Measurements from ENCODE around the gene TMEM156.

The TMEM156 gene, protein sequence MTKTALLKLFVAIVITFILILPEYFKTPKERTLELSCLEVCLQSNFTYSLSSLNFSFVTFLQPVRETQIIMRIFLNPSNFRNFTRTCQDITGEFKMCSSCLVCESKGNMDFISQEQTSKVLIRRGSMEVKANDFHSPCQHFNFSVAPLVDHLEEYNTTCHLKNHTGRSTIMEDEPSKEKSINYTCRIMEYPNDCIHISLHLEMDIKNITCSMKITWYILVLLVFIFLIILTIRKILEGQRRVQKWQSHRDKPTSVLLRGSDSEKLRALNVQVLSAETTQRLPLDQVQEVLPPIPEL

DNA sequence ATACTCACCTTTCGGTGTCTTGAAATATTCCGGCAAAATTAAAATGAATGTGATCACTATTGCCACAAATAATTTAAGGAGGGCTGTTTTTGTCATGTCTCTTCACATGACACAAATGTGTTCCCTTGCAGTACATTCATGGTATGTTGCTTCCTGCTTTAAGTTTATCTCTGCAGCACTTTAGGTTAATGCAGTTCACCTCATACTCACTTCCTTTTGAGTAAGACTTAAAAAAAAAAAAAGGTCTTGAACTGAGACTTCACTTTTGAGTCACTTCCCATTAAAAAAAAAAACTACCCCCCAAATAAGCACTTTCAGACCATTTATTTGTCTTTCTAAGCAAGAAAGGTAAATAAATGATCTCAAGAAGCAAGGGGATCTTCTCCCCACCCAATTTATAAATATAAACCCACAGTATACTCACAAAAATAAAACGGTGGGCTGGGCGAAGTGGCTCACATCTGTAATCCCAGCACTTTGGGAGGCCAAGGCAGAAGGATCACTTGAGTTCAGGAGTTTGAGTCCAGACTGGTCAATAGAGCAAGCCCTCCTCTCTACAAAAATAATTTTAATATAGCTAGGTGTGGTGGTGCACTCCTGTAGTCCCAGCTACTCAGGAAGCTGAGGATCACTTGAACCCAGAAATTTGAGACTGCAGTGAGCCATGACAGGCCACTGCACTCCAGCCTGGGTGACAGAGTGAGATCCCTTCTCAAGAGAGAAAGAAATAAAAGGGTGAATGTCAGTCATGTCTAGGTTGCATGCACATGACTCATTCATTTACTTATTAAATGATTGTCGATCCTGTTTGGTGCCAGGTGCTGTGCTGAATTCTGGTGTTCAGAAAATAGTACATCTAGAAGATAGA lies at the start of gene TMEM156:
Gene TMEM156 (minus strand): TSS at position 192 of the 868 bp plus-strand sequence. CDS start 96 bp downstream, at position 96.
- DNase-seq, result no peak

DNA sequence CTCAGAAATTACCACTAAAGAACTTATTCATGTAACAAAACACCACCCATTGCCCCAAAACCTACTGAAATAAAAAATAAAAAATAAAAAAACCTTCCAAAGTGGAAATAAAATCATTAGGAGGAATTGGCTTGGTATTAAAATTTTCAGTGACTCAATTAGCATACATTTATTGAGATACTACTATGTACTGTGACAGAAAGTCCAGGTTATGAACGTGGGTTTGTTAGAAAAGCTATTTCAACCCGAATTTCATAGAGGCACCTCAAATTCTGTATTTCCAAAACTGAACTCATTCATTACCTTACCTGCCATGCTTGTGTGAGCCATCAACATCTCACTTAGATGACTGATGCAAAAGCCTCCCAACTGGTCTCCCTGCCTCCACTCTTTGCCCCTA lies 46.6 kb upstream of the TMEM156 start:
- DNase-seq, result no peak

DNA sequence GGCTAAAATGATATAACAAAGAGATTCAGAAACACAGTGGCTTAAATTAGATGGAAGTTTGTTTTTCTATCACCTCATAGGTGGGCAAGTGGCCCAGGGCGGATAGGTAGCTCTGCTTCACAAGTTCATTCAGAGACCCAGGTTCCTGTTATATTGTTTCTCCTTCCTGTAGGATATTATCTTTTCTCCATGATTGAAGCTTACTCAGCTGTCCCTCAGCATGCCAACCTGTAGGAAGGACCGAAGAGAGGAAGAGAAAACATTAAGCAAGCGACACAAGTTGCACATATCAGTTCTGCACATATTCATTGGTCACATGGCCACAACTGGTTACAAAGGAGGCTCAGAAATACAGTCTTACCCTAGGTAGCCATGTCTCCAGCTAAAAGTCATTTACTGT lies 36.7 kb upstream of the TMEM156 start:
- DNase-seq, result no peak

DNA sequence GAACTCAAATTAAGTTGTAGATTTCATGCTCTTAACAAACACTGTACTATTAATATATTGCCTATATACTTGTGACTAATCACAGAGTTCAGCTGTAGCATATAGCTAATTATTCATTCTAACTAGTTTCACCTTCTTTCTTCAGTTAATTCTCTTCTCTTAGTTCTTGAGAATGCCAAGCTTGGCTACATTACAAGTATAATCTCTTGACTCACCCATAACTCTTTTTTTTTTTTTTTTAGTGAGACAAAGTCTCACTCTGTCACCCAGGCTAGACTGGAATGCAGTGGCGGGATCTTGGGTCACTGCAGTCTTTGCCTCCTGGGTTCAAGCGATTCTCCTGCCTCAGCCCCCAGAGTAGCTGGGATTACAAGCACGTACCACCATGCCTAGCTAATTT lies 35.2 kb upstream of the TMEM156 start:
- DNase-seq, result no peak

DNA sequence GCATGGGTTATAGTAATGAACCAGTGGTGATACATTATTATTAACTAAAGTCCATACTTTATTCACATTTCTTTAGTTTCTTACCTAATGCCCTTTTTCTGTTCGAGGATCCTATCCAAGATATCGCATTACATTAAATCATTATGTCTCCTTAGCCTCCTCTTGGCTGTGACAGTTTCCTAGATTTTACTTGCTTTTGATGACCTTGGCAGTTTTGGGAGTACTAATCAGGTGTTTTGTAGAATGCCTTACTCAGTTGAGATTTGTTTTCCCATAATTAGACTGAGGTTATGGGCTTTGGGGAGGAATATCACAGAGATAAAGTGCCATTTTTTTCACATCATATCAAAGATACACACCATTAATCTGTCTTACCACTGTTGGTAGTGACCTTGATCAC lies 34.8 kb upstream of the TMEM156 start:
- no peak for DNase-seq

DNA sequence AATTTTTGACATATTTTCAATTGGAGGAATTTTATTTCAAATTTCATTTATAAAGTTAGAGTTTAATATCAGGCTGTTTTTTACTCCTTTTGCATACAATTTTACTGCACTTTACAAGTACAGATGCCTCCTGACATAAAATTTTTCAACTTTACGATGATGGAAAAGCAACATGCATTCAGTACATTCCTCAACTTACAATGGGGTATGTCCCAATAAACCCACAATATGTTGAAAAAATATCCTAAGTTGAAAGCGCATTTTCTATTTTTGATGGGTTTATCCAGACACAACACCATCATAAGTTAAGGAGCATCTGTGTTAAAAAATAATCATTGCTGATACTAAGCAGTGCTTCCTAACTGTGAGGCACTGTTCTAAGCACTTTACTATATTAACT lies 34.2 kb upstream of the TMEM156 start:
- no peak for DNase-seq

DNA sequence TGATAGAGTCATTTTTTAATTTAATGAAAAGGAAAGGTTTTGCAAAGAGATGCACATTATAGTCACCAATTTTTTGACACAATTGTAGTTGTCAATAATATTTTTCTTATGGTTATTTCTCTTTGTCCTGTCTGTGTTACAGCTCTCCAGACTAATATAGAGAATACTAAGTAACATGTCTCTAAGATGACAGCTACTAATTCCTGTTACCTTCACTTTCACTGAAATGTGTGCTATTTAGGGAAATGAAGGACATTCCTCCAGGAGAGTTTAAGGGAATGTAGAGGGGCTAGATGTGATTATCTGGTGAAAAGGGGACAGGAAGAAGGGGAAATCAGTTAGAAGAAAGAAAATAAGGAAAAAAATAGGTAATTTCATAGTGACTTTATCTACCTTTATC lies 31.2 kb upstream of the TMEM156 start:
- no peak for DNase-seq

DNA sequence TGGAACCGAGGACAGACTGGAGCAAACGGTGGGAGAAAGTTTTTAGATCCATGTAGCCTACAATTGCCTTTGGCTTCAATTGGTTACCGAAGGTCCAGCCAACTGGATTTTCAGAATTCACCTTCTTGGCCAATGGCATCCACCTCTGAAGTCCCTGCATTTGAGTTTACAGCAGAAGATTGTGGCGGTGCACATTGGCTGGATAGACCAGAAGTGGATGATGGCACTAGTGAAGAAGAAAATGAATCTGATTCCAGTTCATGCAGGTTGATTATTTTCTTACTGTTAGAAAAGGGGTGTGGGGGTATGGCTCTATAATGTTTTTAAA lies 30.5 kb upstream of the TMEM156 start:
- no peak for DNase-seq

DNA sequence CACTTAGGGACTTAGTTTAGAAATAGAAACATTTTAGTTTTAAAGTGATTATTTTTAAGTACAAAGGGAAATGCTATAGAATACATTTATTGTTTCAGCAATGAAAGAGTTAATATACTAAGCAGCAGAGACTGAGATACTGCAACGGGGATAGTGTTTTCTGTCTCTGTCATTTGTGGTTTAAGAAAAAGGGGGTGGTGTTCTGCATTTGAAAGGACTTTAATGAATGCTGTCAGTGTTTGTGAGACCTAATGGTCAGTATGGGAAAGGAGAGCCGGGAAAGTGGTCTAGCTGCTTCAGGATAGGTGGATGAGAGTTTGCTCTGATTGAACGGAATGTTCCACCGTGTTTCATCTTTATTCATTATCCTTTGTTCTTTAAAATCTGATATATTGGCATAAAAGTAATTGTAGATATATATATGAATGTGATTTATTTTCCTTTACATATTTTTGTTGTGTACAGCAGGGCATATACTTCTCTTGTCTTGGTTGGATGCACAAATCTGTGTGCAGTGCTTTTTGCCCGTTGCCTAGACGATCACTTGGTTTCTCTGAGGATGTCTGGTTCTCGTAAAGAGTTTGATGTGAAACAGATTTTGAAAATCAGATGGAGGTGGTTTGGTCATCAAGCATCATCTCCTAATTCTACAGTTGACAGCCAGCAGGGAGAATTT lies 30.0 kb upstream of the TMEM156 start, which contains the start of gene KLHL5:
Gene KLHL5 (plus strand): TSS at position 139 of the 676 bp plus-strand sequence. CDS start 421 bp downstream, at position 560.
- DNase-seq, result no peak

DNA sequence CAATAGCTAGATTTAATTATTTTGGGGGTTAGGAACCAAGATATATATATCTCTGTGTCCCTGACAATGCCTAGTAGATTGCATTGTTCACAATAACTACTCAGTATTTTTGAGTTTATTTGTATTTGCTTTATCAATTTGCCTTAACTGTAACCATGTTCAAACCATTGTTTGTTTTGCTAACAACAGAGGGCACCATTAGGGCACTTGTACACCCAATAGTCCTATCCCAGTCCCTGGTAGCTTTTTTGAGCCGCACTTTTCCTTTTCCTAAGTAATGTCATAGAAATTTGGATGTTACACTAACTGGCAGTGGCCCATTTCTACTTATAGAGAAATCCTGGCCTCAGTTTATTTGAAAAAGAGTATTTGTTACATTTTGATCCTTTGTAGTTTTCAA lies 29.2 kb upstream of the TMEM156 start:
- no peak for DNase-seq

DNA sequence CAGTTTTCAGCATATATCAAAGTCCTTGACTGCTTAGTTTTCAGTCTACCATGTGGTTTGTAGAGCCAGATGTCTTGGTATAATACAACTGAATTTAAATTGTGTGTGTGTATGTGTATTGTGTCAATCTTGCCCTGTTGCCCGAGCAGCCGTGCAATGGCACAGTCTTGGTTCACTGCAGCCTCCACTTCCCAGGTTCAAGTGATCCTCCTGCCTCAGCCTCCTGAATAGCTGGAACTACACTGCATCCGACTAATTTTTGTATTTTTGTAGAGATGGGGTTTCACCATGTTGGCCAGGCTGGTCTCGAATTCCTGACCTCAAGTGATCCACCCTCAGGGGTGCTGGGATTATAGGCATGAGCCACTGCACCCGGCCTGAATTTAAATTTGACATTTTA lies 23.8 kb upstream of the TMEM156 start:
- DNase-seq, result no peak

DNA sequence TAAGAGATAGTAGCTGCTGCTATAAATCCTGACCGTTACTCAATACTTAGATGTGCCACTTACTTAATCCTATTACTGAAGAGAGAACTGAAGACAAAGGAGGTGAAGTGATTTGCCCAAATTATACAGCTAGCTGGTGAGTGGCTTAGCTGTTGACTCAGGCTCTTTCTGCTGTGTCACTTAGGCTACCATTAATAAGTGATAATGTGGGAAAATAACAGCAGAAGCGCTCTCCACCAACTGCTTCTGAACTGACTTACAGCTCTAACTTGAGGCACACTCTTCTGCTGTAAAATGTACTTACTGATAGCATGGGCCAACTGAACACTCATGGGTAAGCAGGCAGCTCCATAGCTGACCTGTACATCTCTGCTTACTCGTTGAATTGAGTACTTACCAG lies 22.3 kb upstream of the TMEM156 start:
- no peak for DNase-seq

DNA sequence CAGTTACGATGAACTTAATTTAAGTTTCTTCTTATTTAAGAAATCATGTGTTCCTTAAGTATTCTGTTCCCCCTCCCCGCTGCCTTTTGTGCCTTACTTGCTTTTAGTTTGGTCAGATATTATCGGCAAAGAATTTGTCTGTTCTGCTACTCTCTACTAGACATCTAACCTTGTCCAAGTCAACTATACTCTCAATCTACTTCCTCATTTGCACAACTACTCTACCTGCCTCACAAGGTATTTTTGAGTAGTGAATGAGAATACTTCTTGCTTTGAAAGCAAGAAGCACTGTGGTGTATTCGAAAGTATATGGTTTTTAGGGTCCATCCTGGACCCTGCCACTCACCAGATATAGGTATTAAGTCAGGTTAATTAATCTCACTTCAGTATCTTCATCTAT lies 21.8 kb upstream of the TMEM156 start:
- no peak for DNase-seq

DNA sequence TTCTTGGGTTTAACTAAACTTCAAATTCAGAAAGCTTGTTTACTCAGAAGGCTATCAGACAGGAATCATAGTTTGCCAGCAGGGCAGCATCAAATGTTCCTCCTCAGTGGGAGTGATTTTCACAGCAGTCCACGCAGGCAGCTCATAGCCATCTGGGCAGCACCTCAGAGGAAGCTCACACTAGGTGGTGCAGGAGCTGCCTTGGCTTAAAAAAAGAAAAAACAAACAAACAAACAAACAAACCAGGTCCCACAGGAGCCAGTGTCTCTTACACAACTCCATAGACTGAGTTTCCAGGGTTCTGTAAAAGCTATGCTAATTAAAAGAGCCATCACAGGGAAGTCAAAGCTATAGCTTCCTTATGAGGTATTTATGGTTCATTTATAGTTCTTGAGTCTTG lies 19.3 kb upstream of the TMEM156 start:
- DNase-seq, result no peak

DNA sequence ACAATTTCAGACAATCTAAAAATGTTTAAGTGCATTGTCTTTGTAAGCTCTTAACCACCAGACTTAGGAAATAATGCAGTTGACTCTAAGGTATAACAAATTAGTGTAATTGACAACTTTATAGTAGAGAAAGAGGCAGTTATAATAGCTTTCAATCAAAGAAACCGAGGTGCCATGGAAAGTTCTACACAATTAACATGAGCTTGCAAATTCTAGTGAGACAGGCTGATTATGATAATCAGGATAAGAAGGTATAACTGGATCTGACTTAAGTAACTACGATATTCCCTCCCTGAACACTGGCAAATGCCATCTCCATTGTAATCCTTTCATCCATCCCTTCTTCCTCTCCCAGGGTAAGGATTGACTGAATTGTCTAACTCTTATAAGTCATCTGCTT lies 18.4 kb upstream of the TMEM156 start:
- DNase-seq, result no peak

DNA sequence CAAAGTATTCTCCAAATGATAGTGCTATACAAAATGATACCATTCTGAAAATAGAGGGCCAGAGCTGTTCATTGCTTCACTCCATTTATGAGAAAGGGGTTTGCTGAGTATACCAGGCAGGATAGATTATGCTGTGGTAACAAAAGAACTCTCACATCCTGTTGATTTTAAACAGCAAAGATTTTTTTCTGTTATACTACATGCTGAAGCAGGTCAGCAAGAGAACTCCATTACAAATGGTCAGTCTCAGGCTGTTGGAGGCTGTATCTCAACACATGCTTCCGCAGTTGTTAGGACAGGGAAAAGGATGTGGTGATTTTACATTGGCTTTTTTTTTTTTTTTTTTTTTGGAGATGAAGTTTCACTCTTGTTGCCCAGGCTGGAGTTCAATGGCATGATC lies 16.1 kb upstream of the TMEM156 start:
- no peak for DNase-seq

DNA sequence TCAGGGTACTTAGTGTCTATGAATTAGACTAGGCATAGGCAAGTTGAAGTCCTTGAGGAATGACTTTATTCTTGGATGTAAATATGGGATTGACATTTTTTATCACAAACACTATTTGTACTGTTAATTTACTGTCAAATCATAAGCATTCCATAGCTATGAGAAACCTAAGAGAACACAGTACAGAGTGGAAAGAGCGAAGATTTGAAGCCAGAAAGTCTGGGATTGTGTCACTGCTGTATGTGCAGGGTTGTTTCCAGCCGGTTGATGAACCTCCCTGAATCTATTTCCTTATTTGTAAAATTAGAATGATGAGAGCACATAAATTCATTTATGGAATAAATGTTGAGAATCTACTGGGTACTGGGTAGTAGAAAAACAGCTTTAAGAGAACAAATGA lies 15.5 kb upstream of the TMEM156 start:
- no peak for DNase-seq

DNA sequence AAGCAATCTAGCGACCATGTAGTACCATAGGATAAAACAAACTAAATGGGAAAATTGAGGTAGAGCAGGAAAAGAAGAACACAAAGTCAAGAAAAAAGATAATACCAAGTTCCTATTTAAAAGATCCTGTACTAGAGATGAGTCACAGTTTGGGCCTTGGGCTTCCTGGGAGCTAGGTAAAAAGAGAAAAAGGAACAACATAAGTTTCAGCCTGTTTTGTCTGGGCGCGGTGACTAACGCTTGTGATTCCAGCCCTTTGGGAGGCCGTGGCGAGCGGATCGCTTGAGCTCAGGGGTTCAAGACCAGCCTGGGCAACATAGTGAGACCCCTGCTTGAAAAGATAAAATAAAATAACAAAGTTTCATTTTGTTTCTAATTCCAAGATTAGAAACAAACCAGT lies 14.0 kb upstream of the TMEM156 start:
- no peak for DNase-seq

DNA sequence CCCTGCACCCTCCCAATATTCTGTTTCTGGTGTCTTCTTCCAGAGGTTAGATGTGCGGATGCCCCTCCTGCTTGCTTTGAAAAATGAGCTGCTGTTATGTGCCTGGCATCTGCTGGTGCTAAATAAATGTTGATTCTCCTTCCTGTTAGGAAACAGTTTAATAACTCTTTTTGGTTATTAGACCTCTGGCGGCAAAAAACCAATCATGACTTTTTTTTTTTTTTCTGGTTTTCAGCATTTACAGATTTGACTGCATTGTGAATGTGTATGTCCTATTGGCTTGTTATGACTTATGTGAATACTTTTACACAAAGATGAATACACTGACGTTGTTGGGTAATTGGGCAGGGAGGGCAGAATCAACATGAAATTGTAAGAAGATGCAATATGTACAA lies 13.6 kb upstream of the TMEM156 start:
- no peak for DNase-seq

DNA sequence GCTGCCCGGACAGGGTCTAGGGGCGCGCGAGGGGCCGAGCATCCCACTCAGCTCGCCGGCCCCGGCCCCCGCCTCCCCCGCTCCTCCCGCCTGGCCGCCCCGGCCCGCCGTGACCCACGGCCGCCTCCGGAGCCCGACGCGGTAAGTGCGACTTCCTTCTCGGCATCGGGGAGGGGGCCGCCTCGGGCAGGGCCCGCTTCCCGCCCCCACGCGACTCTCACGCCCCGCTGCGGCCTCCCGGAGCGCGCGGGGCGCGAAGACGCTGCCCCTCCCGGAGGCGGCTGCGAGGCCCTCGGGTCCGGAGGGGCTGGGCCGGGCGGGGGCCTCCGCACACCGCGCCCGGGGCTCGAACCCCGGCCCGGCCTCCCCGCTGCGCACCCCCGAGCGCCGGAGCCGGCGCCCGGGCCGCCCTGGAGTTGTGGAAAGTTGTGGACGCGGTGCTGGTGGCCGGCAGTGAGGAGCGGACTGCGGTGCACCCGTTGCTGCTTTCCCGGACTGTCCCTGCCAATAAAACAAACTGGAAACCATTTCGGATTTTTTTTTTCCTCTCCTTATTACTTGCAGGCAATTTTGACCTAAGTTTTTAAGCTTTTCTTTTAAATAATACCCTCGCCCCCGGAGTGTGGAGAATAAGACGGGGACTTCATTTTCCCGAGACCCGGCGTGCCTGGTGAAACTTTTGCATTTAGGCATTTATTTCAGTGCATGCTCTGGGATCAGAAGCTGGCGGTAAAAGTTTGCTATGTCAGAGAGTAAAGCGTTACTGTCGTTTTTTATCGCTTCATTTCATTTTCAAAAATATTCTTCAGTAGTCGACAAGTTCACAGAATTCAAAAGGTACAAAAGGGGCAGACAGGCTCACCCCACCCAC lies 13.0 kb upstream of the TMEM156 start:
- DNase-seq, result peak; percentile 60

DNA sequence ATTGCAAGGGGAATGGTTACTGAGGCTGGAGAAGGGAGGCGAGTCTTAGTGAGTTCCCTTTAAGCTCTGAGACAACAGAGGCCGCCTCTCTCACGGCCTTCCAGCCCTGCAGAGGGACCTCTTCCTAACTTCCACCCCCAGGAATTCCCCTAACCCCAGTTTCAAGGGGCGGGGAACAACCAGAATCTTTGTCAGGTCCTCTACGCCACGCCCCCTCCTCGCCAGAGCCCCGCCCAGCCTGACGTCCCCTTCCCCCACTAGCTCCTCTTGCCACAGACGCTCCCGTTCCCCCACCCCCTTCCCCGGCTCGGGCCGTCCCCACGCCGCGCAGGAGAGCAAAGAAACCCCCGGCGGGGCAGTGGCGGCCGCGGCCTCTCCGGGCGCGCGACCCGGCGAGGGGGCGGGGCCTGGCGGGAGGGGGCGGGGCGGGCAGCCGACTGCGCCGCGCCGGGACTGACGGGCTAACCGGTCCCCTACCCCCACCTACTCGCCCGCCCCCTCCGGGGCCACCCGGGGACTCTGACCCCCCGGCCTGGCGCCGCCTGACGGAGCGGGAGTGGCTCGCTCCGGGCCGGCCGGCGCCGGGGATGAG lies 12.3 kb upstream of the TMEM156 start:
- peak; percentile 93 for DNase-seq

DNA sequence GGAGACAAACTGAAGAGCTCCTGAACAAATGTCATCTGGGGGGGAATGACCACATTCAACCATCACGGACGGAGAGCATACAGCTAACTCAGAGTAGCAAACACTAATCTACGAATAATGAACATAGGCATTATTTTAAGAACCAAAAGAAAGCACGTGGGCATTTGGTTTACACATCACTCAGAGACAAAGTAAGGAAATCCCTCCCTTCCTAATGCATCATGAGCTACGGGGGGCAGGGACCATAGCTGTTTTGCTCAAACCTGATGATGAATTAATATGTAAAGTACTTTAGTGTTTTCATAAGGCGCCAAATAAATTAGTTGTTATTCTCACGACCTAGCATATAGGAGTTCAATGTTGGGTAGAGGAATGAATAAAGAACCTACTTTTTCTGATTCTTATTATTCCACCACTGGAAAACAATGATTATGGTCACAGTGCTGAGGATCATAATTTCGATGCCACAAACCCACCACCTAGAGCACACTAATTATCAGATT lies 11.7 kb upstream of the TMEM156 start:
- no peak for DNase-seq

Measured in femur (tissue), 1 donor.